ENCODE results near the gene TNNC1. TPM values are rescaled to one million over a fixed set of nuclear protein-coding genes. Genes with fewer than 3 reads are reported as not detected.

Gene TNNC1
- total RNA-seq, 8 experiments from 2014 or later: 0.54 to 22.5 (median 1.2) TPM

DNA sequence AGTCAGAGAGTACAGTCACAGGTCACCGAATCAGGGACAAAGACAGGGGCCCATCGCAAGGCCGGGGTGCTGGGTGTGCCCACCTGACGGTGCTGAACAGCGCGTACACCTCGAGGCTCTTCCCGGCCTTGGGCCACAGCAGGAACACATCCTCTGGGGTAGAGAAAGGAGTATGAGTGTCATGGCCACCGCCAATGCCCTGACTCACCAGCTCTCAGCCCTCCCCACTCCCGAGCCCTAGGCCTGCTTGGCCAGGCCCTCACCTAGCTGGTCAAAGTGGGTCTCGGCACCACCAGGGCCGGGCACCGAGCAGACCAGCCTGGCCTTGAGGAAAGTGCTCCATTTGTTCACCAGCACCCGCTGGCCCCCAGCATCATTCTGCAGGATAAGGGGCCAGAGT, 13.2 kb downstream of the TNNC1 start:
- no peak overlapping the region for H3K27ac ChIP-seq
- no peak overlapping the region for H3K4me3 ChIP-seq
- WGBS, 10 experiments: 69 to 74% (median 71%) methylated on average over 1 to 7 of the region's 14 CpGs; no CpG with 5 or more reads in 7 of the 10 experiments
- ATAC-seq (replicated peaks in 6 of 8): no peak
- in situ Hi-C loops (cut with MboI; ENCODE audit: low pct_unique_long_range_greater_than_20kb in 2 of 9, low sequenced_read_pairs in 9 of 9, unreplicated experiment in 9 of 9): no loop called here
- peaks cover 7% of the 10 kb centered on the region in 2 donors for H3K4me1 ChIP-seq (replicated peaks in 1 of 2)

DNA sequence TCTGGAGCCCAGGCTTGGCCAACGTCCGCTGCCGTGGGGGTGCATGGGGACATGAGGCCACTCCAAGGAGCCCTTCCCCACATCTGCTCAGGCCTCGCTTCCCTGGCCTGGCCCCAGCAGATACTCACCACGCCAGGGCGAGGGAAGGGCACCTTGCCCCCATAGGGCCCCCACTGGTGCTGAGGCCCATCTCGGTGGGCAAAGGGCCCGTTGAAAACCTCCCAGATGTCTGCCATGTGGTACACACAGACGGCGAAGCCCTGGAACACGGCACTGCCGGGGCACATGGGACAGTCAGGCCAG, 13.6 kb downstream of the TNNC1 start:
- Histone ChIP-seq H3K4me3 (no peak overlapping the region), H3K27ac (no peak overlapping the region), H3K4me1 (replicated peaks in 1 of 2) (peaks cover 7% of the 10 kb centered on the region in 2 donors)
- WGBS, 10 experiments: 90% methylated on average over 4 of the region's 12 CpGs; no CpG with 5 or more reads in 9 of the 10 experiments
- in situ Hi-C loops (cut with MboI; ENCODE audit: low pct_unique_long_range_greater_than_20kb in 2 of 9, low sequenced_read_pairs in 9 of 9, unreplicated experiment in 9 of 9): no loop called here
- no peak for ATAC-seq (replicated peaks in 6 of 8)

DNA sequence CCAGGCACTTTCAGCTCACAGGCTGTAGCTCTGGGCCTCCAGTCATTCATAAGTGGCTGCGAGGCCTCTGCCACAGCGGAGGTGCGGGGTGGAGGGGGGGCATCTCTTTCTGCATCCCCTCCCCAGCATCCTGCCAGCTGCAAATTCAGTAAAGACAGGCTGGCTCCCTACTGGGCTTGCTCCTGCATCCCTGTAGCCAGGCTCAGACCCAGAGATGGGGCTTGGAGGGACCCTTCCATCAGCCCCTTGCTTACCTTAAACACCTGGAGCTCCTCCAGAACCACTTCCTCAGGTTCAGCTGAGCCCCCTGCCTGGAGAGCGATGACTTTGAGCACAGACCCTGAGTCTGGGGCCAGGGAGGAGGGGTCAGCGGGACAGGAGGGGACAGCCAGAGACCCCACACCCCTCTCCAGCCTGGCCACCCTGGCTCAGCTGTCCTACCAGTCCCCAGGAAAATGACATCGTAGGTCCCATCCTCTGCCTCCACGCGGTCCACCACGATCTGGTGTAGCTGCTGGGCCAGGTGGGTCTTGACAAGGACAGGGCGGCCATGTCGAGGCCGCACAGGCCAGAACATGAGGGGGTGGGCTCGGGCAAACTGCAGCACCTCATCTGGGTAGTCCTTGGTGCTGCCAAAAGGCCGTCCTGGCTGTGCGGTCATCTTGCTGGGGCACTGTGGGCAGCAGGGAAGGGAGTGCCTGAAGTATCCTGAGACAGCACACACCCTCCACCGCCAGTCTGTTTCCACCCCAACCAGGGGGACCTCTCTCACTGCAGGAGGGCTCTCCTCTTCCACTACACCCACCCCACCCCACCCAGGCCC, 14.2 kb downstream of the TNNC1 start:
- ATAC-seq (replicated peaks in 6 of 8): no peak
- Histone ChIP-seq H3K4me1 (replicated peaks in 1 of 2) (peaks cover 8 to 10% of the 10 kb centered on the region in 2 donors), H3K4me3 (no peak overlapping the region), H3K27ac (no peak overlapping the region)
- in situ Hi-C loops (cut with MboI; ENCODE audit: low pct_unique_long_range_greater_than_20kb in 2 of 9, low sequenced_read_pairs in 9 of 9, unreplicated experiment in 9 of 9): no loop called here
- WGBS, 10 experiments: 40 to 100% (median 80%) methylated on average over 1 to 4 of the region's 16 CpGs; no CpG with 5 or more reads in 7 of the 10 experiments

DNA sequence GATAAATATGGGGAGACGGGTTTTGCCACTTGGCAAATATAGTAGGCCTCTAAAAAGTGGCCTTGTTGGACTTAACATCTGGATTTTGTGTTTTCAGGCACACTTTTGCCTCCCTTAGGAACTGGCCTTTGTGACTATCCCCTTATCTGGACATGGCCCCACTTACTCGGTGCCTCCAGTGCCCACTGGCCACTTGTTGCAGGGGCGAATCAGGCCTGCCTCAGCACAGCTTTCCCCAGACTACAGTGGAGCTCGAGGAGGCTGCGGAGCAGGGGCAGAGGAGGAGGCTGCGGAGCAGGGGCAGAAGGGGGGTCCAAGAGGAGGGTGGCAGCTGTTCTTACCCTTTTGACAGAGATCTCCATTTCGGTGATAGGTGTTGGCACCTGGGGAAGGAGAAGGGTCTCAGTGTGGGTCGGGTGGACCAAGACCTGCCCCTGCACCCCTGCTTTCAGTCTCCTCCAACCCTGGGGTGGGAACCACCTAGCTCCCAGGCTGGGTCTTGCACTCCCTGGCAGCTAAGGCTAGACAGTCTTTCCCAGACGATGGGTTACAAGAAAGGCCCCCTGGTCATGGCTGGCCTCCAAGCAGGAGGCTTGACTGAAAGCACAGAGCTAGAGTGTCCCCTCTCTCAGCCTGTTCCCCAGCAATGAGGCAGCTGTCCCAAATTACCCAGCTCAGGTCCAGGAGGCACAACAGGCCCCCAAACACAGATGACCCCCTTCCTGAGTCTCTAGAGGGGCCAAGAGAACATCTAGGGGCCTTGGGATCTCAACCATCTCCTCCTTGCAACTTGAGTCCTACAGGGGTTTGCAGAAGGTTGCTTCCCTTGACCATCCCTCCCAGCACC, 15.0 kb downstream of the TNNC1 start:
- in situ Hi-C loops (cut with MboI; ENCODE audit: low pct_unique_long_range_greater_than_20kb in 2 of 9, low sequenced_read_pairs in 9 of 9, unreplicated experiment in 9 of 9): no loop called here
- no peak overlapping the region for H3K4me3 ChIP-seq
- H3K27ac ChIP-seq: no peak overlapping the region
- H3K4me1 ChIP-seq (replicated peaks in 1 of 2): peaks cover 16 to 19% of the 10 kb centered on the region in 2 donors
- ATAC-seq (replicated peaks in 6 of 8): no peak
- 60 to 100% (median 80%) methylated on average over 1 to 5 of the region's 9 CpGs; no CpG with 5 or more reads in 6 of the 10 experiments for WGBS, 10 experiments

DNA sequence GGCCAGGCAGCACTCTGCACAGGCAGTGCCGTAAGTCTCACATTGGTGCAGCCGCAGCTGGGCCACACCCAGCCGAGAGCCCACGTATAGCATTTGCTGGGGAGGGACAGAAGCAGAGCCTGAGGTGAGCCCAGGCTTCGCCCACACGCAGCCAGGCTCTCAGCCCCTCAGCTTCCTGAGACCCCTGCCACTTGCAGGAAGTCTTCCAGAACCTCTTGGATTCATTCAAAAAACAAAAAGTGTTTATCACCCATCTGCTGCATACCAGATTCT, 15.8 kb downstream of the TNNC1 start:
- Histone ChIP-seq H3K27ac (no peak overlapping the region), H3K4me3 (no peak overlapping the region), H3K4me1 (replicated peaks in 1 of 2) (peaks cover 24 to 26% of the 10 kb centered on the region in 2 donors)
- 70 to 83% (median 80%) methylated on average over 1 to 2 of the region's 6 CpGs; no CpG with 5 or more reads in 6 of the 10 experiments for WGBS, 10 experiments
- no peak for ATAC-seq (replicated peaks in 6 of 8)
- in situ Hi-C loops (cut with MboI; ENCODE audit: low pct_unique_long_range_greater_than_20kb in 2 of 9, low sequenced_read_pairs in 9 of 9, unreplicated experiment in 9 of 9): no loop called here

DNA sequence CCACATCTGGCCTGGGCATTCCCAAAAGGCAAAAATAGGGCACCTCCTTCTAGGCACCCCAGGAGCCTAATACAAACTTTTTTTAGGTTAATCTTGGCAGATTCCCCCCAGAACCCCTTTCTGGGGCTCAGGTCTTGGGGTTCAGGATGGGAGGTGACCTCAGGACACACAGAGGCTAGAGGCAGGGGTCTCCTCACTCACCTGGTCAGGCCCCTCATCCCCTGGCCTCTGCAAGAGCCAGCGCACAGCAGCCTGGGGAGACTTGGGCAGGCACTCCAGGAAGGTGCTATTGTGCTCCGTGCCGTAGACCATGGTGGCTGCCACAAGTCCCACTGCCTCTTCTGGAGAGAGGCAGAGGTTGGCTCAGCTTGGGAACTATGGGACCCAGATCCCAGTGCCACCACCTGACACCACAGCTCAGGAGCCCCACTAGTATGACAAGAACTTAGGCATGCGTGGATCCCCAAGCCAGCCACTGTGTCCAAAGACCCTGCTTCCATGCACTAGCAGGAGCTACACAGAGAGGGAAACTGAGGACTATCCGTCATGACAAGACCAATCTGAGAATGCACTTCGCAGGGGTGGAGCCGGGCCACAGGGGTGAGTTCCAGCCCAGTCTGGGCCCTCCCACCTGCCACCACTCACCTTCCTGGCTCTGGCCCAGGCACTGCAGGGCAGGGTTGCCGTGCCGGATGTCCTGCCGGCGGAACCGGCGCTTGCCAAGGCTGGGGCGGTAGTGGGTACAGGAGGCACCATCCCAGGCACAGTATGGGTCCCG, 16.3 kb downstream of the TNNC1 start:
- Histone ChIP-seq H3K4me1 (replicated peaks in 1 of 2) (peaks cover 29 to 30% of the 10 kb centered on the region in 2 donors), H3K27ac (no peak overlapping the region), H3K4me3 (no peak overlapping the region)
- in situ Hi-C loops (cut with MboI; ENCODE audit: low pct_unique_long_range_greater_than_20kb in 2 of 9, low sequenced_read_pairs in 9 of 9, unreplicated experiment in 9 of 9): no loop called here
- 85 to 100% (median 90%) methylated on average over 1 to 3 of the region's 15 CpGs; no CpG with 5 or more reads in 5 of the 10 experiments for WGBS, 10 experiments
- no peak for ATAC-seq (replicated peaks in 6 of 8)

DNA sequence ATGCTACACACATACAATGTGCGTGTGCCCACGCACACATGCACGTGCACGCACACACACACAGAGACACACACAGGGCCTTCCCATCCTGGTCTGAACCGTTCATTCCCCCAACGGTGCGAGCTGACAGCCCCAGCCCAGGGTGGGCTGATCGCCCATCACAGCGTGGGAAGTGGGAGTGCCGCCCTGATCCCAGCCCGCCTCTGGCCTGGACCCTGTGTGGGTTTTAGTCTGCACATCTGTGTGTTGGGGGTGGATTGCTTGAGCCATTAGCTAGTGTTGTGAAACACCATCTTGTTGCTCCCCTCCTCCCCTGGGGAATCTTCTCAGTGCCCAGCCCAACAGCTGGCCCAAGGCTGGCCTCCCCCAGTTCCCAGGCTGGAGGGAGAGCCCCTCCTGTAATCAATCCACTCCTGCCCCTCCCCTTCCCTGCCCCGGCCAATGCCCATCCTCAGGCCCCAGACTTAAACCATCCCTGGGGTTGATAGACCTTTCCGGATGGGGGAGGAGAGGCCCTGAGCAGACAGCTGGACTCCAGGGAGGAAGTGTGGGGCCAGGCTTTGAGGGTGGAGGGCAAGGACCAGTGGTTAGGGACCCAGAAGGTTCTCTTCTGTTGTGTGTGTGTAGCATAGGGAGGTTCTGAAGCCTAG, 17.2 kb downstream of the TNNC1 start:
- peaks cover 30 to 31% of the 10 kb centered on the region in 2 donors for H3K4me1 ChIP-seq (replicated peaks in 1 of 2)
- peak in 6 of 8 experiments; percentile 6 to 85 (median 40) for ATAC-seq (replicated peaks in 6 of 8)
- in situ Hi-C loops (cut with MboI; ENCODE audit: low pct_unique_long_range_greater_than_20kb in 2 of 9, low sequenced_read_pairs in 9 of 9, unreplicated experiment in 9 of 9): no loop called here
- H3K27ac ChIP-seq: no peak overlapping the region
- 40 to 98% (median 80%) methylated on average over 1 to 7 of the region's 13 CpGs; no CpG with 5 or more reads in 7 of the 10 experiments for WGBS, 10 experiments
- no peak overlapping the region for H3K4me3 ChIP-seq

DNA sequence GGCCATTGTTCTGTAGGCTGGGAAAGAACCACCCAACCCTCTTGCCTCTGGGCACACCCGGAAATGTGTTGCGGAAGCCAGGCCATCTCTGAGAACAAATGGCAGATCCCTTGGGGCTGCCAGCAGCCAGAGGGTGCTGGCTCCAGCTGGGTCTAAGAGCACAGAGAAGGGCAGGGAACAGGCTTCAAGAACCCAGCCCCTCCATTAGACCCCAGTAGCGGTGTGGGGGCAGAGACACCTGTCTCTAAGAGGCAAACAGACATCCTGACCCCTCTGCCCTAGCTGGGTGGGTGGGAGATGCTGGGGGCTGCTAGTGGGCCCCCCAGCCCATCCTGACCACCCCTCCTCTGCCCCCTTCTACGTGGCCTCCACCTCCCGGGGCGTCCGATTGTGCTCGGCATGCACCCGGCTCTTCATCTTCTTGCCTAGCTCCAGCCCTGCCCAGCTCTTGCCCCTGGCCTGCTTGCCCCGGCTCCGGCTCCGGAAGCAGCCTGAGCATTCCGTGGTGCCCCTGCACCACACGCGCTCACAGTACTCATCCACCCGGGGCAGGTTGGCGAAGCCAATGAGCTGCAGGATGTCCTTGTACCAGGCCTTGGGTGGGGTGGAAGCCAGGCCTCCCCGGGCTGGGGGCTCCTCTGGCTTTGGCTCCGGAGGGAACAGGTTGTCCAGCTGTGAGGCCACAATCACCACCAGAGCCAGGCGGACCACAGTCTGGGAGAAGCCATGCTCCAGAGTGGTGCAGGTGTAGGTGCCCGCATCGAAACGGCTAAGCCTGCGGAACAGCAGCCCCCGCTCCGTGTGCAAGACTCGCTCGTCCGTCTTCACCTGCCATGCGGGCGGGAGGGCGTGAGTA, 18.4 kb downstream of the TNNC1 start:
- Histone ChIP-seq H3K27ac (no peak overlapping the region), H3K4me1 (replicated peaks in 1 of 2) (peaks cover 30 to 31% of the 10 kb centered on the region in 2 donors), H3K4me3 (no peak overlapping the region)
- 70 to 100% (median 96%) methylated on average over 1 to 5 of the region's 32 CpGs; no CpG with 5 or more reads in 7 of the 10 experiments for WGBS, 10 experiments
- no peak for ATAC-seq (replicated peaks in 6 of 8)
- in situ Hi-C loops (cut with MboI; ENCODE audit: low pct_unique_long_range_greater_than_20kb in 2 of 9, low sequenced_read_pairs in 9 of 9, unreplicated experiment in 9 of 9): no loop called here

DNA sequence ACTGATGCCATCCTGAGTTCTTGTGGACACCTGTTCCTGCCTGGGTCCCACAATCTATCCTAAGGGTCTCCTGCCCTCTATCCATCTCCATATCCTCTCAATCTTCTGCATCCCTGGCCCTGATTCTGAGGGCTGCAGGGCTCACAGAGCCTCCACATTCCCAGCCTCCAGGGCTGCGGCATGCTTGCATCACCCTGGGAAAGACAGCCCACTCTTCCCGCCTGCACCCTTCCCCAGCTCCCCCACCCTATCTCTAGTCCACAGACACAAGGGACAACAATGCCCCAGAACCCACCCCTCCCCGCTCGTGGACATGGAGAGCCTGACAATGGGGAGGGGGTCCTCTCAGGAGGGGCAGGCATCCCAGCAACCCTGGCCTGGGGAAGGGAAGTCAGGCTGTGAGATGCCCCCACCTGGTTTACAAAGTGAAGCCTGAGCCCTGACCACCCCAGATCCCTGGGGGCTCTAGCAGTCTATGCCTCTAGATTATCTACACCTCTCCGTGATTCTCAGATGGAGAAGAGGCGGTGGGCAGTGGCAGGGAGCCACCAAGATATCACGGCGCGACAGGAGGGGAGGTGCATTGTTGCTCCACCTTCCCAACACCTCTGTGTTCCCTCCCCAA, 19.2 kb downstream of the TNNC1 start:
- peak overlapping the region in 1 of 2 donors; percentile 45 for H3K27ac ChIP-seq
- 80 to 100% methylated on average over 1 of the region's 9 CpGs; no CpG with 5 or more reads in 8 of the 10 experiments for WGBS, 10 experiments
- peak in 5 of 8 experiments; percentile 32 to 72 (median 56) for ATAC-seq (replicated peaks in 6 of 8)
- H3K4me1 ChIP-seq (replicated peaks in 1 of 2): peaks cover 30 to 34% of the 10 kb centered on the region in 2 donors
- no peak overlapping the region for H3K4me3 ChIP-seq
- in situ Hi-C loops (cut with MboI; ENCODE audit: low pct_unique_long_range_greater_than_20kb in 2 of 9, low sequenced_read_pairs in 9 of 9, unreplicated experiment in 9 of 9): no loop called here

DNA sequence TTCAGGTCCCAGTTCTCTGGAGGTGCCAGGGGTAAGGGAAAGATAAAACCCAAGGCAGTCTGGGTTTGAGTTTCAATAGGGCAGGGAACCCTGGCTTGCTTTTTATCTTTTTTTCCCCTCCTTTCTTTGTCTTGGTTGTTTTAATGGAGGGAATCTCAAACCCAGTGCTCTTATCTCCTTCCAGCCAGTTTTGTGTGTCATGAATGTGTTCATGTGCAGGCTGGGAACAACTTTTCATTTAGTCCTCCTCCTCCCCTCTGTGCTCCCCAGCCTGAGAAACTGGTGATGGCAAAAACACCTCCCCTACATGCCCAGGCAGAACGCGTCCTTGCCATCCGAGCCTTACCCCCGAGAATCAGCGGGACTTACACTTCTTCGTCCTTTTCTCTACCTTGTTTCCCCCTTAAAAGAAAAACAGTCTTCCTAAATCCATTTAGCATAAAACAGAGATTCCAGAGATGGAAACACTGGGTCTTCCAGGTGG, 19.8 kb downstream of the TNNC1 start:
- ATAC-seq (replicated peaks in 6 of 8): peak in 1 of 8 experiments; percentile 2
- in situ Hi-C loops (cut with MboI; ENCODE audit: low pct_unique_long_range_greater_than_20kb in 2 of 9, low sequenced_read_pairs in 9 of 9, unreplicated experiment in 9 of 9): no loop called here
- Histone ChIP-seq H3K4me3 (no peak overlapping the region), H3K27ac (peak overlapping the region; percentile 2 to 45), H3K4me1 (replicated peaks in 1 of 2) (peaks cover 30 to 34% of the 10 kb centered on the region in 2 donors)
- WGBS, 10 experiments: 33 to 100% (median 83%) methylated on average over 1 to 6 of the region's 6 CpGs; no CpG with 5 or more reads in 2 of the 10 experiments

DNA sequence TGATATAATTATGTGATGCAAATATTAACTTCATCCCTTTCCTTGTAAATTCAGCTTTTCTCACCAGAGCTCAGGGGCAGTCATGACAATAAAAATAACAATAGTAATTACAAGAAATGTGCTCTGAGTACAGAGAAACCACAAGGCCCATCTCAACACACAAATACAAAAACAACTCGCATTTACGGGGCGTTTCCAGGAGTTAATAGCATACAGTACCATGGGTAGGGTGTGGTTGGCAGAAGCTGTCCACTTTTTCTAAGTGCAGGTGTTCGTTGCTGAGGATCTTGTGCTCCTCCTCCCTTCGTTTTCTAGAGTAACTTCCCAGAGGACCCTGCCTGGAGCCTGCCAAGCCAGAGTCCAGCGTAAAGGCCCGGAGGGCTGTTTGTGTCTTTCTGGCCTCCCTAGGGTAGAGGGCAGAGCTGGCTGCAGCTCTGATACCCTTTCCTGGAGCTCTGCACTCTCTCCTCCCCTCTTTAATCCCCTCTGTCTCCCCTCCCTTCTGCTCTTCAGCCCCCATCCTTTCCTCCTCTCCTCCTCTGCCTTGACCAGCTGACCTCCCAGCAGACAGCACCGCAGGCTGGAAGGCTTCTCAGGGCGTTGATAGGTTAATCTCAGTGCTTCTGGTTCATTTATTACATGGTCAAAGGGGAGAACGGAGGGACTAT, 20.4 kb downstream of the TNNC1 start:
- Histone ChIP-seq H3K27ac (peak overlapping the region; percentile 2 to 45), H3K4me1 (replicated peaks in 1 of 2) (peaks cover 30 to 34% of the 10 kb centered on the region in 2 donors), H3K4me3 (no peak overlapping the region)
- peak in 7 of 8 experiments; percentile 20 to 75 (median 58) for ATAC-seq (replicated peaks in 6 of 8)
- WGBS, 10 experiments: 30 to 100% (median 73%) methylated on average over 2 to 7 of the region's 10 CpGs; no CpG with 5 or more reads in 3 of the 10 experiments
- in situ Hi-C loops (cut with MboI; ENCODE audit: low pct_unique_long_range_greater_than_20kb in 2 of 9, low sequenced_read_pairs in 9 of 9, unreplicated experiment in 9 of 9): no loop called here
